ENCODE results near the gene SLC35F3.

DNA sequence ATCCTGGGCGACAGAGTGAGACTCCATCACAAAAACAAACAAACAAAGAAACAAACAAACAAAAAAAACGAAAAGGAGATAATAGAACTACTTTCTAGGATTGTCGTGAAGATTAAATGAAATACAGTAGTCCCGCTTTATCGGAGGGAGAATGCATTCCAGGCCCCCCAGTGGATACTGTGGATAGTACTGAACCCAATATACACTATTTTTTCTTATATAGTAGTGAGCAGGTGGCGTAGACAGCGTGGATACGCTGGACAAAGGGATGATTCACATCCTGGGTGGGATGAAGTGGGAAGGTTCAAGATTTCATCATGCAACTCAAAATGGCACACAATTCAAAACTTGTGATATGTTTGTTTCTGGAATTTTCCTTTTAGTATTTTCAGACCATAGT, 8.0 kb downstream of the SLC35F3 start:
- TF ChIP-seq, protein P1, sequence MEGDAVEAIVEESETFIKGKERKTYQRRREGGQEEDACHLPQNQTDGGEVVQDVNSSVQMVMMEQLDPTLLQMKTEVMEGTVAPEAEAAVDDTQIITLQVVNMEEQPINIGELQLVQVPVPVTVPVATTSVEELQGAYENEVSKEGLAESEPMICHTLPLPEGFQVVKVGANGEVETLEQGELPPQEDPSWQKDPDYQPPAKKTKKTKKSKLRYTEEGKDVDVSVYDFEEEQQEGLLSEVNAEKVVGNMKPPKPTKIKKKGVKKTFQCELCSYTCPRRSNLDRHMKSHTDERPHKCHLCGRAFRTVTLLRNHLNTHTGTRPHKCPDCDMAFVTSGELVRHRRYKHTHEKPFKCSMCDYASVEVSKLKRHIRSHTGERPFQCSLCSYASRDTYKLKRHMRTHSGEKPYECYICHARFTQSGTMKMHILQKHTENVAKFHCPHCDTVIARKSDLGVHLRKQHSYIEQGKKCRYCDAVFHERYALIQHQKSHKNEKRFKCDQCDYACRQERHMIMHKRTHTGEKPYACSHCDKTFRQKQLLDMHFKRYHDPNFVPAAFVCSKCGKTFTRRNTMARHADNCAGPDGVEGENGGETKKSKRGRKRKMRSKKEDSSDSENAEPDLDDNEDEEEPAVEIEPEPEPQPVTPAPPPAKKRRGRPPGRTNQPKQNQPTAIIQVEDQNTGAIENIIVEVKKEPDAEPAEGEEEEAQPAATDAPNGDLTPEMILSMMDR (IDR thresholded peaks at IDR 0.05), result no peak
- no peak for TF ChIP-seq POLR2A (IDR thresholded peaks at IDR 0.05)

Measured in adrenal gland (tissue), 5 donors.